WI38 (cell line): ENCODE measurements around the gene SERPINB13.
"Not testable (repeated sequence)": the region's sequence is repeated elsewhere in the genome, so short reads cannot be mapped to it uniquely, and the experiment has no call there.

Experiments
- H3K4me3 ChIP-seq: 2 replicates; pipeline ENCODE4 v1.5.1; 2011; ENCODE audit warnings: low read depth, mild to moderate bottlenecking, control low read depth, low read length
- TF ChIP-seq, protein P1 (sequence below): IDR thresholded peaks from 2 replicates; pipeline ENCODE4 v1.5.1; 2012; ENCODE audit warnings: low read depth, mild to moderate bottlenecking, control low read depth, low read length

Gene SERPINB13

DNA sequence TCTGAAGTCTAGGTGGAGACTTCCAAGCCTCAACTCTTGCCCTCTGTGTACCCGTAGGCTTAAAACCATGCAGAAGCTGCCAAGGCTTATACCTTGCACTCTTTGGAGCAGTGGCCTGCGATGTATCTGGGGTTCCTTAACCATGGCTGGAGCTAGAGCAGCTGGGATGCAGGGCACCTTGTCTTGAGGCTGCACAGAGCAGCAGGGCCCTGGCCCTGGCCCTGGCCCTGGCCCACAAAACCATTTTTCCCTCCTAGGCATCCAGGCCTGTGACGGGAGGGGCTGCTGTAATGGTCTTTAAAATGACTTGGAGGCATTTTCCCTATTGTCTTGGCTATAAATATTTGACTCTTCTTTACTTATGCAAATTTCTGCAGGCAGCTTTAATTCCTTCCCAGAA lies 37.7 kb downstream of the SERPINB13 start:
- TF ChIP-seq, protein P1, sequence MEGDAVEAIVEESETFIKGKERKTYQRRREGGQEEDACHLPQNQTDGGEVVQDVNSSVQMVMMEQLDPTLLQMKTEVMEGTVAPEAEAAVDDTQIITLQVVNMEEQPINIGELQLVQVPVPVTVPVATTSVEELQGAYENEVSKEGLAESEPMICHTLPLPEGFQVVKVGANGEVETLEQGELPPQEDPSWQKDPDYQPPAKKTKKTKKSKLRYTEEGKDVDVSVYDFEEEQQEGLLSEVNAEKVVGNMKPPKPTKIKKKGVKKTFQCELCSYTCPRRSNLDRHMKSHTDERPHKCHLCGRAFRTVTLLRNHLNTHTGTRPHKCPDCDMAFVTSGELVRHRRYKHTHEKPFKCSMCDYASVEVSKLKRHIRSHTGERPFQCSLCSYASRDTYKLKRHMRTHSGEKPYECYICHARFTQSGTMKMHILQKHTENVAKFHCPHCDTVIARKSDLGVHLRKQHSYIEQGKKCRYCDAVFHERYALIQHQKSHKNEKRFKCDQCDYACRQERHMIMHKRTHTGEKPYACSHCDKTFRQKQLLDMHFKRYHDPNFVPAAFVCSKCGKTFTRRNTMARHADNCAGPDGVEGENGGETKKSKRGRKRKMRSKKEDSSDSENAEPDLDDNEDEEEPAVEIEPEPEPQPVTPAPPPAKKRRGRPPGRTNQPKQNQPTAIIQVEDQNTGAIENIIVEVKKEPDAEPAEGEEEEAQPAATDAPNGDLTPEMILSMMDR = no peak
- H3K4me3 ChIP-seq = no peak overlapping the region

DNA sequence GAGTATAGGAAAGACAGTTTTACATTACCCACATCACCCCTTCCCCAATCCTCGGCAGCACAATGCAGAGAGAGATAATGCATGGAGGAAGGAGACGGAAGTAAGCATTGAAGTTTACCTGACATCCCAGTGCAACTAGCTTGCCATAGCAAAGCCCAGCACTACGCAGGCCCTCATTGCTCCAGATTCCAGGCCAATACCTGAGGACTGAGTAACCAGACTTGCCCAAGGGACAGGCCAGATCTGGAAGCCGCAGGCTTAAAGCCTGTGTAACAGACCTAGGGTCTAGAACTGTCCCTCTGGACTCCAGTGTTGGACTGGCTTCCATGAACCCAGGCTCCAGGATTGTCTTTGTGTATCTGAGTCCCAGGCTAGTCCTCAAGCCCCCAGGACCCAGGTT lies 39.3 kb downstream of the SERPINB13 start:
- TF ChIP-seq, protein P1 = no peak
- H3K4me3 ChIP-seq = no peak overlapping the region

DNA sequence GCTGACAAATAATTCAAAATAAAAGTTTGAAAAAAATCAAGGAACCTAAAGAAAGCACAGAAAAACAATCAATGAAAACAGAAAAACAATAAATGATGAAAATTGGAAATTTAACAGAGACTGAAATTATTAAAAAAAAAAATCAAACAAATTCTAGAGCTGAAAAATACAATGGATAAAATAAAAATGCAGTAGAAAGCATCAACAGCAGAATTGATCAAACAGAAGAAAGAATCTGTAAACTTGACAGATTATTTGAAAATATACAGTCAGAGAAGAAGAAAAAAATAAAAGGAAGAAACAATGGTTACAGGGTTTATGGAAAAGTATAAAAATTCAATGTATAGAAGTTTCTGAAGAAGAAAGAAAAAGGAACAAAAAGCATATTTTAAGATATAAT lies 40.7 kb downstream of the SERPINB13 start:
- H3K4me3 ChIP-seq = no peak overlapping the region
- TF ChIP-seq, protein P1 = no peak

DNA sequence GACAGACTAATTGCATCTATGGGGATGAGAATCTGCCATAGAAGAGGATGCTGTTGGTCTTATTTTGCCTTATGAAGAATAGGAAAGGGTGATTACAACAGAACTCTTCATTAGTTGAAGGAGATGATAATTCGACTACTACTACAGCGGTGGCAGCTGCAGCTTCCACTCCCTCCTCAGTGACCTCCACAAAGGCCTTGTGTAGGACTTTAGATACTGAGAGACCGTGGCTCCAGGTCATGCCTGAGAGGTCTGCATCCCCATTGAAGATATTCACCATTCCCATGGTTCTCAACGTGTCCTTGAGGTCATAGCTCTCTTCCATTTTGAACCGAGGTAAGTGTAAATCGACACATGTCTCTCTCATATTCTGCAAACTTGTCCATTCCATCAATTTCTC lies 50.6 kb downstream of the SERPINB13 start:
- H3K4me3 ChIP-seq = no peak overlapping the region
- TF ChIP-seq, protein P1 = no peak

DNA sequence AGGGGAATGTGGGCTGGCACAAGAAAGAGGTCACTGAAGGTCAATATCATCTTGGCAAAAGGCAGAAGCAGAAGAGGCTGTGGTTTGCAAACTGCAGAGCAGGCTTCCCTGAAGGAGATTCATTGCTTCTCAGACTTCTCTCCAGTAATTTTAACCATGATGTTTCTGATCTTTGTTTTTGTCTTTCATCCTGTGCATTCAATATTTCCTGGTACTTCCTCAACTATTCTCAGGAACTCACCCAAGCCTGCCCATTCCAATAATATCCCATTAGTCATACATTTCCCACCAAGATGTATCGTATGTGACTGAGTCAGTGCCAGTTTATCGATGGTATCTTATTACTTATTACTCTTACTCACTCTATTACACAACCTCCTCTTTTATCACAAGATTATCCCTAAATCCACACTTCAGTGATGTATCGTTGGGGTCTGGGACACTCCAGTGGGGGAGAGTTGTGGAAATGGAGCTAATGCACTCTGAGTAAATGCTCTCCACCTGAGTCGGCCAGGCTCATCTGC lies 54.1 kb downstream of the SERPINB13 start:
- not testable (repeated sequence) for H3K4me3 ChIP-seq

DNA sequence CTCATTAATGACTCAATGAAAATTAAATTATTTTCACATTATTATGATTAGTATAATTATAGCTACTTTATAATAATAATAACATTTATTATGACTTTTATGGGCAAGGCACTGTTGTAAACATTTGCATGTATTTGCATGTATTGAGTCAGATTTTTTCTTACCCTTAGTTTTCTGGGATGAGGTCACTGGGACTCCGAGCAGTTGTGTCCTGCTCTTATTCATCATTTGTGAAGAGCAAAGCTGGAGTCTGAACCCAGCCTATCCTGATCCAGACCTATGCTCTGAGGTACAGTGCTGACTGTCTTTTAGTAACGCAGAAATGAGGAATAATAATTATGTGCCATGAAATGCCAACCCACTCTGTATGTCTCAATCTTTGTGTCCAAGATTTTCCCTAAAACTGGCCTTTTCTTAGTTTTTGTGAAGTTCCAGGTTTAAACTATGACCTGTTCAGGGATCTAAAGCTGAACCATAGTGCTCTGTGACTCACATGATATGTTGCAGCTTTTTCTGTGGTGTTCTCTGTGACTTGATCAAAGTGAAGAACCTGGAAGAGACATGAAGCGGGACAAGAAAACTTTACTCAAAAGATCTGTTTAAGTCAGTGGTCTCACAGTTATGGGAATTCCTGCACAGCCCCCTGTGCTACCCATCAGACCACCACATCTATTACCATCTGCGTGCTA lies 55.7 kb downstream of the SERPINB13 start:
- H3K4me3 ChIP-seq = not testable (repeated sequence)

DNA sequence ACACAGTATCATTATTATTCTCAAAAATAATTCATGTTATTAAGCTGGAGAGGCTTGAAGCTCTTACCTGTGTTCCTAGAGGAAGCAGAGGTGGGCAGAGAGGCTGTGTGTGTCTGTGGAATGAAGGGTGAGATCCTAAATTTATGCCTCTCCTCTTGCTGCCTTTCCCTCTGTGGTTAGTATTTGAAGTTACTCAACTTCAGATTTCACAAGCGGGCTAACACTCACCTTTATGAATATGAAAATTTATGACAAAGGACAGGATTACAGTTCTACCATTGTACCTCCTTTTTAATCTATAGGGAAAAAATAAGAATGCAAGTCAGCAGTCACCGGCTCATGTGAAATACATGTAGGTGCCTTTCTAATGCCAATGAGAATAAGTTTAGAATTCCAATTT lies 57.0 kb downstream of the SERPINB13 start, which contains the start of gene SERPINB4:
SERPINB4 (minus strand) TSS at position 115 of the 400 bp plus-strand sequence. CDS start 679 bp downstream, outside the sequence.
- H3K4me3 ChIP-seq = not testable (repeated sequence)

DNA sequence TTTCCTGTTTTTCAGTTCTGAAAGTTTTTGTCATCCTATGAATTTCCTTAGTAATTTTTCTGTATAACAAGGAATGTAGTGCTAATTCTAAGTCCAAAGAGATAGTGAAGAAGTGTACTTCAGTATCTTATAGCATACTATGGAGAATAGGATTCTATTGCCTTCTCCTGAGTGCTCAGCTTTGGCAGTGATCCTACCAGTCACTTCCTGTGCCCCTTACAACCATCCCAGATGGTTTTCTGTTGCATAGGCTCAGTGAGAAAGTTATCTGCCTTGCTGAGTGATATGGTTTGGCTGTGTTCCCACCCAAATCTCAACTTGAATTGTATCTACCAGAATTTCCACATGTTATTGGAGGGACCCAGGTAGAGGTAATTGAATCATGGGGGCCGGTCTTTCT lies 57.6 kb downstream of the SERPINB13 start:
- H3K4me3 ChIP-seq = not testable (repeated sequence)

DNA sequence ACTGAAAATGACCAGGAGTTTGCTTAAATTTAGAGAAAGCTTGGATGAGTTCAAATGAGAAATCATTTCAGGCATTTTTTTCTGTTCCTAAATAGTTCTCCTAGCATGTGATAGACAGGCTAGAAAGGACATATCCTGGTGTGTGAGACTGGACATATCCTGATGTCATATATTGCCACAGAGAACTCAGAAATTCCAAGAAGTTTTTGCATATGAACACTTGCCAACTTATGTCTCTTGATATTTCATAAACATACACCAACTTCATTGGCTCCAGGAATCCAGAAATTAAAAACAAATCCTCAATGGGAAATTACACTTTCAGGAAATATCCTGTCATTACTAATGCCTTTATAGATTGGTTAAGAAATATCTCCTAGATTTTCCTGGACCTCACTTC lies 59.8 kb downstream of the SERPINB13 start:
- TF ChIP-seq, protein P1 = no peak
- no peak overlapping the region for H3K4me3 ChIP-seq
